ENCODE results near the gene DNAJC25.

The DNAJC25 gene

GRCh38 chr9:111674319-111674718, 43.2 kb downstream of the DNAJC25 start:
- no peak for DNase-seq (ENCODE audit: low spot score)
- ChIA-PET CTCF (interaction anchor here (0.5 kb wide), 1 partner anchor 191 kb away, joined by 4 read pairs; no protein-coding TSS in a partner anchor), POLR2A (ENCODE audit: low non-redundant PET) (no interaction called here)
- no peak overlapping the region for H3K27ac ChIP-seq
- no peak for TF ChIP-seq CTCF (conservative IDR thresholded peaks at IDR 0.05; ENCODE audit: low read depth)

GRCh38 chr9:111676116-111676515, 45.0 kb downstream of the DNAJC25 start:
- ChIA-PET CTCF (no interaction called here), POLR2A (ENCODE audit: low non-redundant PET) (no interaction called here)
- TF ChIP-seq CTCF (conservative IDR thresholded peaks at IDR 0.05; ENCODE audit: low read depth) = no peak
- no peak for DNase-seq (ENCODE audit: low spot score)
- H3K27ac ChIP-seq = no peak overlapping the region

GRCh38 chr9:111678293-111678692, 47.2 kb downstream of the DNAJC25 start:
- ChIA-PET POLR2A (ENCODE audit: low non-redundant PET) (no interaction called here), CTCF (interaction anchor here (0.7 kb wide), 1 partner anchor 75 kb away, joined by 3 read pairs; no protein-coding TSS in a partner anchor)
- DNase-seq (ENCODE audit: low spot score) = no peak
- H3K27ac ChIP-seq = no peak overlapping the region
- TF ChIP-seq CTCF (conservative IDR thresholded peaks at IDR 0.05; ENCODE audit: low read depth) = no peak

- DNase-seq (ENCODE audit: low spot score) = no peak
- TF ChIP-seq CTCF (conservative IDR thresholded peaks at IDR 0.05; ENCODE audit: low read depth) = no peak
- ChIA-PET POLR2A (ENCODE audit: low non-redundant PET) (no interaction called here), CTCF (interaction anchor here (0.8 kb wide), 1 partner anchor 33 kb away, joined by 6 read pairs; no protein-coding TSS in a partner anchor)
- no peak overlapping the region for H3K27ac ChIP-seq
Observed at GRCh38 chr9:111679199-111679598, 48.1 kb downstream of the DNAJC25 start.

DNA sequence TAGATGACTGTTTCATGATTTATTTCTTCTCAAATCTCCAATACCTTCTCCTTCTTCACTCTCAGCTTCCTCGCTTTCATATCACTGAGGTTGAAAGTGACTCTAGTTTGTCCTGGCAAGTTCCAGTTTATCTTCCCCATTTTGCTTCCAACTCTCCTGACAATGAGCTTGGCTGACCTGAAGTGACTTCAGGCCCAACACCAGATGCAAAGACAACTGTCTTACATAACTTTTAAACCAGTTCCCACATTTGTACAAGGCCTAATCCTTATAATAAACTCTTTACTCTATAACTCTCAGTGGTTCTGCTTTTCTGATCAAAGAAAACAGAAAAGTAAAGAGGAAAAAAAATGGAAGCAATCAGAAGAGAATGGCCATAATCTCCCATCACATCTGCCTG, 52.3 kb downstream of the DNAJC25 start:
- no peak for DNase-seq (ENCODE audit: low spot score)
- no peak for TF ChIP-seq CTCF (conservative IDR thresholded peaks at IDR 0.05; ENCODE audit: low read depth)
- H3K27ac ChIP-seq = no peak overlapping the region
- POLR2A ChIA-PET (ENCODE audit: low non-redundant PET) = no interaction called here
- CTCF ChIA-PET = interaction anchor here (0.6 kb wide), 1 partner anchor 1821 kb away, joined by 3 read pairs; no protein-coding TSS in a partner anchor

DNA sequence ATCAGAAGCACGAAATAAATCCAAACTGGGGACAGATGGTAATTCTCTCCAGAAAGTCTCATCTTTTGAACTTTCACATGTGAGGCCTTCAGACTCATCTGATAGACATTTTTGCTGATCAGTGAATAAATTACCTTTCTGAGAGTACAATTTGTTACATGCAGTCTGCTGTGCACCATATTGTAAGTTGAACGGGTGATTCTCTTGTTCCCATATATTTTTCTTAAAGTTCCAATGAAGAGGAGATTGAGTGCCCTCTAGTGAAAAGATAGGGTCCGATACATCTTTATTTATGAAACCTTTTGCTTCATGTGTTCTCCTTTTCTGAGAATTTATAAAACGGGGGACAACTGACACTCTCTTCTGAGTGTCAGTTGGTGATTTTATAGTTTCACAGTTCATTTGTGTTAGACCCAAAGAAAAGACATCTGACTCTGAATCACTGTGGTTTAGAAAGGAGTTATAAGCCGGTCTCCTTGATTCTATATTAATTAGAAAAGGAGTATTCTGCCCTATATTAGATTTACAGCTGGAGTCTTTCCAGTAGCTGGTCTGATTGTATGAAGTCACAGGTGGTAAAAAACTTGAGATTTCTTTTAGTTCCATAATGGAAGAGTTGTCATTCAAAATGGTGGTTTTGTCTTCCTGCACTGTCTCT, 60.7 kb downstream of the DNAJC25 start:
- H3K27ac ChIP-seq = no peak overlapping the region
- peak; percentile 80 for TF ChIP-seq CTCF (conservative IDR thresholded peaks at IDR 0.05; ENCODE audit: low read depth)
- peak; percentile 64 for DNase-seq (ENCODE audit: low spot score)
- ChIA-PET POLR2A (ENCODE audit: low non-redundant PET) (no interaction called here), CTCF (interaction anchor here (0.5 to 1.2 kb wide), 5 partner anchors 9 to 110 kb away, joined by 3 to 4 read pairs (median 3); no protein-coding TSS in a partner anchor)

All from RWPE1 (cell line).